SK-N-SH treated with all-trans-retinoic acid at 6 μM for 48 hours (cell line): ENCODE data around the gene RNF148.

Experiments used
- ARNTL ChIP-seq: fragments of 450-650 bp; formaldehyde crosslinking; IDR thresholded peaks from 2 replicates; pipeline ENCODE4 v1.5.0; 2020; ENCODE audit warnings: low read depth, mild to moderate bottlenecking, moderate library complexity, borderline replicate concordance
- BACH2 ChIP-seq: fragments of 250-450 bp; sonication (Bioruptor Pico); IDR thresholded peaks from 2 replicates; pipeline ENCODE4 v1.9.0; 2021; ENCODE audit warnings: mild to moderate bottlenecking, borderline replicate concordance
- CREB5 ChIP-seq: fragments of 250-450 bp; sonication (Bioruptor Pico); IDR thresholded peaks from 2 replicates; pipeline ENCODE4 v1.5.1; 2020; ENCODE audit warnings: low read depth, mild to moderate bottlenecking, moderate library complexity
- GLIS3 ChIP-seq: fragments of 250-450 bp; sonication (Bioruptor Pico); IDR thresholded peaks from 2 replicates; pipeline ENCODE4 v1.5.0; 2020; ENCODE audit warnings: mild to moderate bottlenecking, moderate library complexity
- ZNF8 ChIP-seq: fragments of 450-650 bp; formaldehyde crosslinking; IDR thresholded peaks from 2 replicates; pipeline ENCODE4 v1.5.0; 2020; ENCODE audit warnings: mild to moderate bottlenecking, moderate library complexity

GRCh38 chr7:122726881-122727280 is 24.2 kb upstream of the RNF148 start:
- TF ChIP-seq ZNF8 (CRISPR knock-in tag): no peak
- no peak for TF ChIP-seq ARNTL (CRISPR knock-in tag)
- TF ChIP-seq CREB5 (CRISPR knock-in tag): no peak
- no peak for TF ChIP-seq GLIS3 (CRISPR knock-in tag)
- TF ChIP-seq BACH2 (CRISPR knock-in tag): no peak
